Neural cell (in vitro differentiated cells): Measurements from ENCODE around the gene RPLP2.

Experiments
- EP300 ChIP-seq: fragments of 450-650 bp; conservative IDR thresholded peaks from 2 replicates; pipeline ENCODE4 v1.6.1; 2014; ENCODE audit warnings: antibody characterized with exemption, mild to moderate bottlenecking, moderate library complexity; ENCODE audit not compliant: poor library complexity, severe bottlenecking
- RAD21 ChIP-seq: fragments of 450-650 bp; conservative IDR thresholded peaks from 2 replicates; pipeline ENCODE4 v1.6.1; 2014; ENCODE audit warnings: antibody characterized with exemption, mild to moderate bottlenecking, moderate library complexity
- TF ChIP-seq, protein P1 (sequence below): fragments of 450-650 bp; IDR thresholded peaks from 2 replicates; pipeline ENCODE4 v1.5.1; 2014; ENCODE audit warnings: antibody characterized with exemption, mild to moderate bottlenecking, moderate library complexity; ENCODE audit not compliant: poor library complexity, severe bottlenecking

DNA sequence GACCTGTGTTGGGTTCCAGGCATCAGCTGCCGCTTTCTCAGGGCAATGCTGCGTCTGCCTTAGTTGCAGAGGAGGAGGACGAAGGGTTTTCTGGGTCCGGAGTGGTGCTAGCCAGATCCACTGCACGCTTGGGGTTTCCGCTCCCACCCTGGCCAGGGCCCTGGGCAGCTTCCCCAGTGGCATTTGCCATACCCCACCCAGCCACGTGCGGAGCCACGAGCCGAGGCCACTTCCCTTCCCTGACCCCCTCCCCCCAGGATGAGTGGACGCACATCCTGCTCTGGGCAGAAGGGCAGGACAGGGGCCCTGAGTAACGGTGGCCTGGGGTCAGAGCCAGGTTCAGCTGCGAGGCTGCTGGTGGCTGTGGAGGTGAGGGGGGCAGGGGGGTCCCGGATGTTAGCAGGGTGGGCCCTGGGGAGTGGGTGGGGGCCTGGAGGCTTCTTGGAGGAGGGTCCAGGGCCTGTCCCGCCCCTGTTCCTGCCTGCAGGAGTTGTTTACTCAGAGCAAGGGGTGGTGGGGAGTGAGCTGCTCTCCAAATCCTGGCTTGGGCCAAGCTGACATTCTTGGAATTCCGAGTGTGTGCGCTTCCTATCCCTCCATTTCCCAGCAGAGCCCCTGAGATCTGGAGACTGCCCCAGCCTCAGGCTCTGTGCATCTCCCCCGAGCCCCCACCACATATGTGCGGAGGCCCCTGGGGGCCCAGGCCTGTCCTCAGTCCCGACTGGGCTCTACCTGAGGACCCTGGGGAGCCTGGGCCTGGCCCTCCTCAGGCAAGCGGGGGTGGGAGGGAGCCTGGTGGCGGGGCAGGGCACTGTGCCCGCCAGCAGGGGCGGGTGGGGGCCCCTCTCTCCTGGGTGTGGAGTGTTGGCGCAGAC, 34.3 kb downstream of the RPLP2 start:
- TF ChIP-seq RAD21 (no peak), EP300 (no peak)
- TF ChIP-seq, protein P1, sequence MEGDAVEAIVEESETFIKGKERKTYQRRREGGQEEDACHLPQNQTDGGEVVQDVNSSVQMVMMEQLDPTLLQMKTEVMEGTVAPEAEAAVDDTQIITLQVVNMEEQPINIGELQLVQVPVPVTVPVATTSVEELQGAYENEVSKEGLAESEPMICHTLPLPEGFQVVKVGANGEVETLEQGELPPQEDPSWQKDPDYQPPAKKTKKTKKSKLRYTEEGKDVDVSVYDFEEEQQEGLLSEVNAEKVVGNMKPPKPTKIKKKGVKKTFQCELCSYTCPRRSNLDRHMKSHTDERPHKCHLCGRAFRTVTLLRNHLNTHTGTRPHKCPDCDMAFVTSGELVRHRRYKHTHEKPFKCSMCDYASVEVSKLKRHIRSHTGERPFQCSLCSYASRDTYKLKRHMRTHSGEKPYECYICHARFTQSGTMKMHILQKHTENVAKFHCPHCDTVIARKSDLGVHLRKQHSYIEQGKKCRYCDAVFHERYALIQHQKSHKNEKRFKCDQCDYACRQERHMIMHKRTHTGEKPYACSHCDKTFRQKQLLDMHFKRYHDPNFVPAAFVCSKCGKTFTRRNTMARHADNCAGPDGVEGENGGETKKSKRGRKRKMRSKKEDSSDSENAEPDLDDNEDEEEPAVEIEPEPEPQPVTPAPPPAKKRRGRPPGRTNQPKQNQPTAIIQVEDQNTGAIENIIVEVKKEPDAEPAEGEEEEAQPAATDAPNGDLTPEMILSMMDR: no peak
